Kidney capillary endothelial cell (primary cell): ENCODE results near the gene PALLD.

Experiments used
- DNase-seq: peaks from one replicate; pipeline ENCODE4 v3.0.0-alpha.2; 2018; ENCODE audit warnings: low spot score

The PALLD gene

DNA sequence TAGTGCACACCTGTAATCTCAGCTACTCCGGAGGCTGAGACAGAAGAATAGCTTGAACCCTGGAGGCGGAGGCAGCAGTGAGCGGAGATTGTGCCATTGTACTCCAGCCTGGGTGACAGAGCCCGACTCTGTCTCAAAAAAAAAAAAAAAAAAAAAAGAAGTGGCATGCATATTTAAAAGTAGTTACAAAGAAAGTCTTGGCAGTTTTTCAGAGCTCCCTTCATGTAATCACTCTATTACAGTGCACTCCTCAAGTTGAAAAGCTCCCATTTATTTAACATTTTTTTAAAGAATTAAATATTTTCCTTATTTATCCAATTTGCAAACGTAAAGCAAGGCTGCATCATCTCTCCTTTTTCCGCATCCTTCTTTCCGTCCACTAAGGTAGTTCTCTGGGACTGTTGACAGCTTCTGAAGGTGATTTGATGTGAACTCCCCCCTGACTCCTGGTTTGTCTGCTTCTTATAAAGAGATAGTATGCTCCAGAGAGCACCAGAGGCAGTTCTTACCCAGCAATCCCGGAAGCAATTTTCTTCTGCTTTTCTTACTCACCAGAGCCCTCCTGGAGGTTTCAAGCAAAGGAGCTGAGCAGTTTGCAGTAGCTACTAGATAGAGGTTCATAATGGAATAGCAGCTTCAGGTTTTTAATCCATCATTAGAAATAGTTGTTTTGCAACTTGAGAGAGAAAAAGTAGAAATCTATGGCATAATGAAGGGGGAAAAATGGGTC lies 151.0 kb downstream of the PALLD start:
- DNase-seq: no peak

GRCh38 chr4:168648494-168648893 lies 151.6 kb downstream of the PALLD start:
- no peak for DNase-seq

GRCh38 chr4:168648929-168649328 lies 152.1 kb downstream of the PALLD start:
- peak; percentile 30 for DNase-seq

DNA sequence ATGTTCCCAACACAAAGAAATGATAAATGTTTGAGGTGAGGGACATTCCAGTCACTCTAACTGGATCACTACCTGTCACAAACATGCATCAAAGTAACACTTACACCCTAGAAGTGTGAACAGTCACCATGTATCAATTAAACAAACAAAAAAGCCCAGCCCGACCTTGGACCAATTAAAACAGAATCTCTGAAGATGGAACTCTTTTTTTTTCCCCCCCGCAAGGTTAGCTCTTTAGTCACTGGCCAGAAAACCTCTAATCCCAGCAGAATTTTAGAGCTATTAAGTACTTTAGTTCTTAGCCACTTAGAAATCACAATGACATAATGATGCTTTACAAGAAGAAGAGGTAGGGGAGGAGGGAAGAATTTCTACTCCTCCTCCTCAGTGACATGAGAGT lies 154.5 kb downstream of the PALLD start:
- DNase-seq: no peak

DNA sequence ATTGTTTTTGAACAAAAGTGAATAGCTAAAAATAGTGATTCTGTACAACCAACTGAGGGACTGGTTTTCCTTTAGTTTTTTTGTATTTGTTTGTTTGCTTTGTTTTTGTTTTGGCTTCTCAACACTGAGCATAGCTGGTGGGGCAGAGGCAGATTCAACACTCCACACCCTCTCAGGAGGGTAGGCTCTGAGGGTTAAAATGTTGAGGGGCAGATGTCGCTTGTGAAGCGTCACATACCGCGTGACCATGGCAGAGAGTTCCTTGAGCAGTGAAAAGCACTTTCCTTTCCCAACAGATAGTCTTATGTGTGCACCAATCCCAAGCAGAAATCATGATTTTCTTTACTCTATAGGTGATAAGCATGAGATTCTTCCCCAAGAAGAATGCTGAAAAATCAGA lies 155.0 kb downstream of the PALLD start:
- no peak for DNase-seq

- no peak for DNase-seq
Measured at GRCh38 chr4:168652755-168653154, 155.9 kb downstream of the PALLD start.

DNA sequence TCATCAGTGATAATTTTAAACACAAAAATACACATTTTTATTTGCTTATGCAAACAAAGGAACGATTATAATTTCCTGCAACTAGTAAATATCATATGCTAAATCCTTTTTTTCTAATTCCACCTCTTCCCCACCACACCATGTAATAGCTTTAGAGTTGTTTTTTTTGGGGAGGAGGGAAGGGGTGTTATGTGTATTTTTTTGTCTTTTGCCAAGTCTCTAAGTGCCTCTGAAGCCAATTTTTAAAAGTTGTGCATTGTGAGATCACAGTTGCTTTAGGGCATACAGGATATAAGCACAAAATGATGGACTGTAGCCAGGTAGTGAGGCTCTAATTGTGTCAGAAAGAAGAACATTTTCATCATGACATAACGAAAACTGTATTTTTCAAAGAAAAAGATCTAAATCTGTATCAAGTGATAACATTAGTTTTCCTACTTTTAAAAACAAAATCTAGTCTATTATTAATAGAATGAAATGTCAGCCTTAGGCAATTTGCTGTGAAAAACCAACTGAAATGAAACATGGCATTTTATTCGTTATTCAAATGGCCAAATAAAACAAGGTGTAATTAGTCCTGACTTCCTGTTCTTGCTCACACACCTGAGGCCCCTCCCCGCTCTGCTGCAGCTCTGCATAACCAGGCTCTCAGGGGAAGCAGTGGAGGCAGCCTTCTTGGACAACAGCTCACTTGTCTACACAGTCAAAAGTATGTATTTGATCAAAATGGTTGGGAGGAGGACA lies 157.4 kb downstream of the PALLD start:
- DNase-seq: no peak

DNA sequence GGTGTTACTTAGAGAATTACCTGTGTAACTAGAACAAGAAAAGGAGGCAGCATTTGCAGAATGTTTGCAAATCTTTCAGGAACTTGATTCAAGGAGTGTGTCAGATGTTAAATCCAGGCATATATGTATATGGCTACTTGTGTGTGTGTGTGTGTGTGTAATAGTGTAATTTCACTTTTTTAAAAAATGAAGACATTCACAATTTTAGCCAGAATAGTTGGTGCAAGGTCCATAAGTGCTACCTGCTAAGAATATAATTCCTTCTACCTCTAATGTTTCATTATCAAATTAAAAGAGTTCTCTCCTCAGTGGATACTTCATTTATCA lies 158.0 kb downstream of the PALLD start:
- no peak for DNase-seq

GRCh38 chr4:168655182-168655581 lies 158.3 kb downstream of the PALLD start:
- DNase-seq: no peak

DNA sequence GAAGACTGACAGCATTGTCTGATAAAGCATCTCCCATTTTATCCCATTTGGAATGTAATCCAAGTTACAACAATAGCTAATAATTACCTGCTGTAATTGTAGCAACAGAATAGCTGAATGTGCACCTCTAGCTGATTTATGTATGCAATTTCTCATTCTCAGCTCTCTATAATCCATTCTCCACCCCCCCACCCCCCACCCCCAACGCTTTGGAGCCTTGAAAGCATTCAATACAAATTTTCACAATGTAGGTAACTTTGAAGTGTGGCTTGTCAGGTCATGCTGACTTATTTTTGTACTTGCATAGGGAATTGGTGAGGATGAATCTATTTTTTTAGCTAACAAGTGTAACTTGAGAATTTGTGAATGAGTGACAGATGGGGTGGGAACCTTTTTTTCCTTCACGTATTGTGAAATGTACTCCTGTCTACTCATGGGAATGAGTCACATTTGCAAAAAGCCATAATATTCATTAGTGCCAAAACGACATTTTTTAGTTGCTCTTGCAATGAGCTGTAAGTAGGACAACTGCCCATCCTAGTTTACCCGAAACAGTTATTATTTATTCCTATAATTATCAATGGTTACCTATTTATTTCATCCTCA lies 159.3 kb downstream of the PALLD start:
- no peak for DNase-seq

DNA sequence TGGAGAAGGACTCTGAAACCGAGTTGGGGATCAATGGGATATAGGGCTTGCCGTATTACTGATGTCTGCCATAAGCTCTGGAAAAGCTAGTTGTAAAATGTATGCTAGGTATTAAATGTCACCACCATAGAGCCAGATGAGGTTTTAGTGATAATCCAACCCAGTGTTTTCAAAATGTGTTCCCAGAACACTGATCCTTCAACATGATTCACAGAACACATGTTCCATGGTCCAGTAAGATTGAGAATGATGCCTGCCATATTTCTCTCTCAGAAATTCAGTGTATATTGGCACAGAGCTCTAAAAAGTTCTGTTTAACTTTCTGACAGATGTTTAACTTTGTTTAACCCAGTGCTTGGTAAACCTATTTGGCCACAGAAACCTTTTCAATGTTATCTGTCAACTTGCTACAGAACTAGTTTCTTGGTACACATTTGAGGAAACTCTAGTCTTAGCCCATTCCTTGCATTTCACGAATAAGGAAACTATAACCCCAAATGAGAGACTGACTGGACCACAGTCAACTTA lies 160.2 kb downstream of the PALLD start:
- no peak for DNase-seq

DNA sequence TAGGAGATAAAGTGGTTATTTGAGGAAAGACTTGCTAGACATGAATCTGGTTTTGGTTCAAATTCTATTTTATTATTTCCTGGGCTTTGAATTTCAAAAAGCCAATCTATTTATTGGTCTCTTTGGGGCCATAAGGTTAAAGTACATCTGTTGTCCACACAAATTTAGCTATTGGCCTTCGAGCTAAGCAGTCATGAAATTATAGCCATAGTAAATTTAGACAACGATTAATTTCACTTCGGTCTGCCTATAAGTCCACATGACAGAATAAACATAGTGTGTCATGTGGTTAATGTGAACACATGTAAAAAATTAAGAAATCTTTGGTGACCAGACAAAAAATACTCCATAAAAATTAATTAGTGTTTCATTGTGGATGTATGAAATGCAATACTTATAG lies 161.9 kb downstream of the PALLD start:
- DNase-seq: no peak

- DNase-seq: no peak
Measured at GRCh38 chr4:168659741-168660465, 163.1 kb downstream of the PALLD start.

DNA sequence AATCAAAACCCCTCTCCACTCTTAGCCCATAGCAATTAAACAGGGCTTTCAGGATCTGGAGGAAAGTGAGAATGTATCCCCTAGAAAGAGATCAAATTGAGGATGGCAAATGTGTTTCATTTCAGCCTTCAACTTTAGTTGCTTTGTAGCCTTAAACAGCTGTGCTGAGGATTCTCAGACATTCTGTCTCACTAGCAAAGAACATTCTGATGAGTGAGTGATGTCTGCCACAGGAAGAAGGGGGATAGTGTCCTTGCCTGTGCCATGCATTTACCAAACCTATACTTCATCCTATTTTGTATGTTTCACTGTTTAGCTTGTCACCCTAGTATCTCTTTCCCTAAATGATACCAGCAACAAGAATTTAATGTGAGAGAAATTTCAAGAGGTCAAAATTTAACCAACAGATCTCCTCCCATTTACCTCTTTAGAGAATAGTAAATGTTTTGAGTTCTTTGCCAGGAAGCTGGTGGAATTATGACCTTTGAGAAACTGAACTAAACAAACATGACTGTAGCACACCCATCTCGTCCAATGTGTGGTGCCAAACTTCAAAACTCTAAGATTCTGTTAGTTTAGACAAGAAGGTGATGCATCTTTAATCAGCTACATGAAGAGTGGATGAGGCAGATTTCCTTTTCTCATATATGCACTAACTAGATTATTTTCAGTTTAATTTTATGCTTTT lies 165.6 kb downstream of the PALLD start:
- DNase-seq: no peak

- DNase-seq: no peak
Measured at GRCh38 chr4:168664242-168664891, 167.5 kb downstream of the PALLD start.

GRCh38 chr4:168666531-168666930 lies 169.7 kb downstream of the PALLD start:
- no peak for DNase-seq

DNA sequence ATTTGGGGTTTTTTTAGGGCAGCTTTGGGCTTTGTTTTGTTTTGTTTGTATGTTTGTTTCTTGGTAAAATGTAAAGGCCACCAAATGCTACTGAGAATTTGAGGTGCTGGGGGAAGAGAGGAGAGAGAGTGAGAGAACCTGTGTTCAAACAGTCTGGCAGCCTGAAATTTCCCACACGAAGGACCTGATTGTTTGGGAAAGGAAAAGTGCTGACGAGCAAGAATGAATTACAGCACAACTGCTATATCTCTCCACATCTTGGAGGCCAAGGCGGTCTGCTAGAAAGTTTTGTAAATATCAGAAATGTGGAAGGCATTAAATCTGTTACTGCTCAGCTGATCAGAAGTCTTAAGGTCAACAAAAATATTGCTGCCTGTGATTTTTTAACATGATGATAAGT lies 170.5 kb downstream of the PALLD start:
- no peak for DNase-seq

- no peak for DNase-seq
Measured at GRCh38 chr4:168667921-168668320, 171.1 kb downstream of the PALLD start.

DNA sequence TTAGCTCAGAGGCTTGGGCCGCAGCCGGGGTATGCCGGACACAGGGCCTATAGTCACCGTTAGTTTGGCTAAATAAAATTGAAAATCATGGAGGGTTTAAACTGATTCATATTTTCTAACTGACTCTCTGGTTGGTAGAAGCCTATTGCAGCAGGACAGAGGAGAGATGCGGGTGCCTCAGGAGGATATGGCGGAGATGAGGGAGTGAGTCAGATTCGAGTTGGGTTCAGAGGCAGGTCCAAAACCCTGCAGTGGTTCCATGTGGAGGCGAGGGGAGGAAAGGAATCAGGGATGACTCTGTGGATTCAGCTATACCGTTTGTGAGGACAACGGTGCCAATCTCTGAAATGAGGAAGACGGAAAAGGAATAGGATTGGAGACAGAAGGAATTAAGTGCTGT lies 176.6 kb downstream of the PALLD start:
- DNase-seq: no peak

DNA sequence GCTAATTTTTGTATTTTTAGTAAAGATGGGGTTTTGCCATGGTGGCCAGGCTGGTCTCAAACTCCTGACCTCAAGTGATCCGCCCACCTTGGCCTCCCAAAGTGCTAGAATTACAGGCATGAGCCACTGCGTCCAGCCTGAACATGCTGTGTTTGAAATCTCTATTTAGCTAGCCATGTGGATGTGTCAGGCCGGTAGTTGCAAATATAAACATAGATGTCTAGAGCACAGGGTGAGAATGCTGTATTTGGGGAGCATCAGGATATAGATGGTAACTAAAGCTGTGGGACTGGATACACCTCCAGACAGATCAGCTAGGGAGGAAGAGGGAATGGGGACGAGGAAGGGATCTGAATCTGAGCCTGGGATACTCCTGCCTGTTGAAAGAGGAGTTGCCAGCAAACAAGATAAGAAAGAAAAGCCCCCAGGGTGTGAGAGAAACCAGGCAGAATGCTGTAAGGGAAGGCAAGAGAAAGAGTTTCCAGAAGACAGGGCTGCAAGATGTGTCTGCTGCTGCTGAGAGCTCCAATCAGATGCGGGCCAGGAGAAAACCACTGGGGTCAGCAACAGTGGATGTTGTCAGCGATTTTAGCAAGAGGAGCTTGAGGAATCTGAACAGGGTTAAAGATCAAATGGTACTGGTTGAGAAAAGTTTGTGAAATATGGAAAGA lies 177.4 kb downstream of the PALLD start:
- no peak for DNase-seq

DNA sequence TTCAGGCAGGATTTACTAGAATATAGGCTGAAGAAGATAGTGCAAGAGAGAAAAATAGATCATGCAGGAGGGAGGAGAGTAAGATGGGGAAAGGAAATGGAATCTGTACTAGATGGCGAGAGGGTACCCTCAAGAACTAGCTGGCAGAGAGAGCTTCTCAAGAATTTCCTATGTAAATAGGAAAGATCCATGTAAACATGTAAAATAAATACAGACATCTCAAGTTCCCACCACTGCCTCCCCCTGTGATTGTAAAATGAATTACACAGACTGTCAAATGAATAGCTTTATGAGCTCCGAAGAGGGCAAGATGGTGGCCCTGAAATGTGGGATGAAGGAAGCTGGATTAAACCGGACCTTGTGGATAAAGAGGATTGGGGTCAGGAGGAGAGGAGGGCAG lies 178.0 kb downstream of the PALLD start:
- DNase-seq: no peak
